Eye (tissue), 1 donor: ENCODE results near the gene IPCEF1.
"Not testable (repeated sequence)": the region's sequence is repeated elsewhere in the genome, so short reads cannot be mapped to it uniquely, and the experiment has no call there.

Experiments
- DNase-seq: peaks from one replicate; pipeline ENCODE4 v3.0.0-alpha.2; 2015

Gene IPCEF1

GRCh38 chr6:154213782-154214181, 142.8 kb downstream of the IPCEF1 start:
- no peak for DNase-seq

GRCh38 chr6:154210678-154211077, 145.9 kb downstream of the IPCEF1 start:
- DNase-seq: no peak

- no peak for DNase-seq
Measured at GRCh38 chr6:154209555-154209954, 147.0 kb downstream of the IPCEF1 start.

- DNase-seq: no peak
Measured at GRCh38 chr6:154206996-154207395, 149.6 kb downstream of the IPCEF1 start.

- DNase-seq: no peak
Measured at GRCh38 chr6:154206141-154206540, 150.5 kb downstream of the IPCEF1 start.

- no peak for DNase-seq
Measured at GRCh38 chr6:154202958-154203357, 153.6 kb downstream of the IPCEF1 start.

GRCh38 chr6:154202339-154202738, 154.3 kb downstream of the IPCEF1 start:
- DNase-seq: no peak

- not testable (repeated sequence) for DNase-seq
Measured at GRCh38 chr6:154201688-154202087, 154.9 kb downstream of the IPCEF1 start.

- peak; percentile 56 for DNase-seq
Measured at GRCh38 chr6:154197196-154197860, 159.3 kb downstream of the IPCEF1 start.

GRCh38 chr6:154196333-154196885, 160.2 kb downstream of the IPCEF1 start:
- DNase-seq: peak; percentile 6

GRCh38 chr6:154187714-154188113, 168.9 kb downstream of the IPCEF1 start:
- no peak for DNase-seq

GRCh38 chr6:154187203-154187602, 169.4 kb downstream of the IPCEF1 start:
- DNase-seq: no peak

GRCh38 chr6:154179434-154179833, 177.2 kb downstream of the IPCEF1 start:
- DNase-seq: no peak

GRCh38 chr6:154172393-154172792, 184.2 kb downstream of the IPCEF1 start:
- not testable (repeated sequence) for DNase-seq

- DNase-seq: no peak
Measured at GRCh38 chr6:154170106-154170505, 186.5 kb downstream of the IPCEF1 start.

GRCh38 chr6:154169193-154169847, 187.3 kb downstream of the IPCEF1 start:
- no peak for DNase-seq

GRCh38 chr6:154167126-154167525, 189.5 kb downstream of the IPCEF1 start:
- DNase-seq: no peak

- DNase-seq: no peak
Measured at GRCh38 chr6:154166140-154166539, 190.5 kb downstream of the IPCEF1 start.

GRCh38 chr6:154165478-154165877, 191.1 kb downstream of the IPCEF1 start:
- DNase-seq: no peak

GRCh38 chr6:154164397-154164796, 192.2 kb downstream of the IPCEF1 start:
- DNase-seq: peak; percentile 25

GRCh38 chr6:154161689-154162088, 194.9 kb downstream of the IPCEF1 start:
- DNase-seq: no peak

GRCh38 chr6:154159126-154159525, 197.5 kb downstream of the IPCEF1 start:
- DNase-seq: no peak

GRCh38 chr6:154157706-154158105, 198.9 kb downstream of the IPCEF1 start:
- DNase-seq: no peak

- no peak for DNase-seq
Measured at GRCh38 chr6:154157082-154157481, 199.5 kb downstream of the IPCEF1 start.
